ENCODE measurements around the gene UPK1A.
"Not testable (repeated sequence)": the region's sequence is repeated elsewhere in the genome, so short reads cannot be mapped to it uniquely, and the experiment has no call there.

The UPK1A gene

GRCh38 chr19:35716801-35717664, 50.7 kb downstream of the UPK1A start:
- DNase-seq (ENCODE audit: low read depth in 2 of 2, low spot score in 1 of 2), result peak; percentile 83 to 96

- DNase-seq (ENCODE audit: low read depth in 2 of 2, low spot score in 1 of 2), result no peak
Measured at GRCh38 chr19:35717665-35718344, 51.5 kb downstream of the UPK1A start, which contains the start of gene KMT2B. TSS of gene KMT2B (plus strand) at chr19:35718003. CDS start at chr19:35718019, 16 bp downstream.

GRCh38 chr19:35718345-35719041, 52.2 kb downstream of the UPK1A start:
- peak in 1 of 2 donors; percentile 57 for DNase-seq (ENCODE audit: low read depth in 2 of 2, low spot score in 1 of 2)

GRCh38 chr19:35719402-35720162, 53.3 kb downstream of the UPK1A start:
- no peak for DNase-seq (ENCODE audit: low read depth in 2 of 2, low spot score in 1 of 2)

GRCh38 chr19:35720163-35720524, 53.8 kb downstream of the UPK1A start:
- no peak for DNase-seq (ENCODE audit: low read depth in 2 of 2, low spot score in 1 of 2)

GRCh38 chr19:35720648-35721047, 54.3 kb downstream of the UPK1A start:
- no peak for DNase-seq (ENCODE audit: low read depth in 2 of 2, low spot score in 1 of 2)

GRCh38 chr19:35721374-35721773, 55.1 kb downstream of the UPK1A start:
- no peak for DNase-seq (ENCODE audit: low read depth in 2 of 2, low spot score in 1 of 2)

GRCh38 chr19:35722461-35722860, 56.1 kb downstream of the UPK1A start:
- DNase-seq (ENCODE audit: low read depth in 2 of 2, low spot score in 1 of 2), result no peak

GRCh38 chr19:35722897-35723296, 56.6 kb downstream of the UPK1A start:
- no peak for DNase-seq (ENCODE audit: low read depth in 2 of 2, low spot score in 1 of 2)

- DNase-seq (ENCODE audit: low read depth in 2 of 2, low spot score in 1 of 2), result no peak
Measured at GRCh38 chr19:35723671-35724070, 57.4 kb downstream of the UPK1A start.

GRCh38 chr19:35724132-35724531, 57.8 kb downstream of the UPK1A start:
- DNase-seq (ENCODE audit: low read depth in 2 of 2, low spot score in 1 of 2), result not testable (repeated sequence)

GRCh38 chr19:35724560-35724959, 58.2 kb downstream of the UPK1A start:
- no peak for DNase-seq (ENCODE audit: low read depth in 2 of 2, low spot score in 1 of 2)

- DNase-seq (ENCODE audit: low read depth in 2 of 2, low spot score in 1 of 2), result no peak
Measured at GRCh38 chr19:35725216-35725861, 59.0 kb downstream of the UPK1A start.

GRCh38 chr19:35727053-35727955, 61.0 kb downstream of the UPK1A start:
- no peak for DNase-seq (ENCODE audit: low read depth in 2 of 2, low spot score in 1 of 2)
